Measurements from ENCODE around the gene ZNF398.

DNA sequence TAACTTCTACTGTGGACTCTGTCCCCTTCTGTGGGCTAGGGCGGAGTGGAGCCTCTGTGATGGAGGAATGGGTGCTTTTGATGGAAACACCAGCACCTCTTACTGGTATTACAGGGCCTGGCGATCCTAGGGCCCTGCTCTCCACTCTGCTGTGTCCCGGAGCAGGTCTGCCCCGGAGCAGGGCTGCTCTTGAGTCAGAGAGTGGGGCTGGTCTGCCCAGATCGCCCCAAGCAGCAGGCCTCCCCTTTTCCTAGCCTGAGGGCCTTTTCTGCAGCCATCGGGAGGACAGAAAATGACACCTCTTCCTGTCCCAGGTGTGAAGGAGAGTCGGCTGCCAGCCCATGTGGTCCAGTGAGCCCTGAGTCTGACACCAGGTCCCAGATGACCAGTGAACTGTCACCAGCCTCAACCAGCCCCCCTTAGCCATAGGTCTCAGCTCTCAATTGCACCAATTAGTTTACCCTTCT, 49.5 kb downstream of the ZNF398 start:
- TF ChIP-seq, protein P1, sequence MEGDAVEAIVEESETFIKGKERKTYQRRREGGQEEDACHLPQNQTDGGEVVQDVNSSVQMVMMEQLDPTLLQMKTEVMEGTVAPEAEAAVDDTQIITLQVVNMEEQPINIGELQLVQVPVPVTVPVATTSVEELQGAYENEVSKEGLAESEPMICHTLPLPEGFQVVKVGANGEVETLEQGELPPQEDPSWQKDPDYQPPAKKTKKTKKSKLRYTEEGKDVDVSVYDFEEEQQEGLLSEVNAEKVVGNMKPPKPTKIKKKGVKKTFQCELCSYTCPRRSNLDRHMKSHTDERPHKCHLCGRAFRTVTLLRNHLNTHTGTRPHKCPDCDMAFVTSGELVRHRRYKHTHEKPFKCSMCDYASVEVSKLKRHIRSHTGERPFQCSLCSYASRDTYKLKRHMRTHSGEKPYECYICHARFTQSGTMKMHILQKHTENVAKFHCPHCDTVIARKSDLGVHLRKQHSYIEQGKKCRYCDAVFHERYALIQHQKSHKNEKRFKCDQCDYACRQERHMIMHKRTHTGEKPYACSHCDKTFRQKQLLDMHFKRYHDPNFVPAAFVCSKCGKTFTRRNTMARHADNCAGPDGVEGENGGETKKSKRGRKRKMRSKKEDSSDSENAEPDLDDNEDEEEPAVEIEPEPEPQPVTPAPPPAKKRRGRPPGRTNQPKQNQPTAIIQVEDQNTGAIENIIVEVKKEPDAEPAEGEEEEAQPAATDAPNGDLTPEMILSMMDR (IDR thresholded peaks at IDR 0.05) = no peak
- TF ChIP-seq POLR2A (IDR thresholded peaks at IDR 0.05) (no peak), EP300 (IDR thresholded peaks at IDR 0.05) (no peak), POLR2AphosphoS5 (IDR thresholded peaks at IDR 0.05) (no peak)

Data from gastroesophageal sphincter (tissue), 3 donors.